Cardiac fibroblast (primary cell): ENCODE results near the gene DMBT1.

Source experiments
- DNase-seq, 2 donors: peaks; one replicate each; pipeline versions ENCODE4 v3.0.0 to v3.0.0-alpha.2; 2010; ENCODE audit warnings: low read depth in 2 of 2
- H3K4me3 ChIP-seq, 2 donors: replicated peaks in 1 of 2; 1 replicate in 1 of 2; 2 replicates in 1 of 2; pipeline ENCODE4 v1.5.1; 2011; ENCODE audit warnings: low read depth in 2 of 2, low read length in 2 of 2, mild to moderate bottlenecking in 2 of 2, moderate library complexity in 1 of 2
- TF ChIP-seq, protein P1 (sequence below): IDR thresholded peaks from one replicate; pipeline ENCODE4 v1.5.1; 2011; ENCODE audit warnings: low read depth, mild to moderate bottlenecking, low read length, inconsistent platforms

DMBT1 gene

GRCh38 chr10:122657255-122657654 is 96.7 kb downstream of the DMBT1 start:
- H3K4me3 ChIP-seq: no peak overlapping the region
- no peak for DNase-seq
- TF ChIP-seq, protein P1, sequence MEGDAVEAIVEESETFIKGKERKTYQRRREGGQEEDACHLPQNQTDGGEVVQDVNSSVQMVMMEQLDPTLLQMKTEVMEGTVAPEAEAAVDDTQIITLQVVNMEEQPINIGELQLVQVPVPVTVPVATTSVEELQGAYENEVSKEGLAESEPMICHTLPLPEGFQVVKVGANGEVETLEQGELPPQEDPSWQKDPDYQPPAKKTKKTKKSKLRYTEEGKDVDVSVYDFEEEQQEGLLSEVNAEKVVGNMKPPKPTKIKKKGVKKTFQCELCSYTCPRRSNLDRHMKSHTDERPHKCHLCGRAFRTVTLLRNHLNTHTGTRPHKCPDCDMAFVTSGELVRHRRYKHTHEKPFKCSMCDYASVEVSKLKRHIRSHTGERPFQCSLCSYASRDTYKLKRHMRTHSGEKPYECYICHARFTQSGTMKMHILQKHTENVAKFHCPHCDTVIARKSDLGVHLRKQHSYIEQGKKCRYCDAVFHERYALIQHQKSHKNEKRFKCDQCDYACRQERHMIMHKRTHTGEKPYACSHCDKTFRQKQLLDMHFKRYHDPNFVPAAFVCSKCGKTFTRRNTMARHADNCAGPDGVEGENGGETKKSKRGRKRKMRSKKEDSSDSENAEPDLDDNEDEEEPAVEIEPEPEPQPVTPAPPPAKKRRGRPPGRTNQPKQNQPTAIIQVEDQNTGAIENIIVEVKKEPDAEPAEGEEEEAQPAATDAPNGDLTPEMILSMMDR: no peak

DNA sequence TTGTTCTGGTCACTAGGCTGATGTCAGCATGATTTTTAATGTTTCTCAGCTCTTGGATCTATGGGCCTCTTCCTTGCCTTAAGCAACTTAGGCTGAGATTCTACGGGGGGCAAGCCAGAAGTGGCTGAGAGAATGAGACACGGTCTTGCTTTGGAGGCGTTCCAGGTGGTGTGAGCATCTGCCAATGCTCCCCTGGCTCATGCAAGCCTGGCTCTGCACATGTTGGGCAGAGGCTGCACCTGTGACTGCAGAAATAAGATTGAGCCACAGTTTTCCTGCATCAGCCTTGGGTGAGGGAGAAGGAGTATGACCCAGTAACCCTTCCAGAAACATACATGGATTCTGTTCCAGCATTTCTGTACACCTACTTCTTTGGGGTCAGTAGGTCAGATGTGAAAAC is 97.2 kb downstream of the DMBT1 start:
- no peak for DNase-seq
- TF ChIP-seq, protein P1: no peak
- H3K4me3 ChIP-seq: no peak overlapping the region

GRCh38 chr10:122658356-122659049 is 97.9 kb downstream of the DMBT1 start:
- TF ChIP-seq, protein P1: no peak
- no peak for DNase-seq
- H3K4me3 ChIP-seq: no peak overlapping the region

- DNase-seq: no peak
- TF ChIP-seq, protein P1: no peak
- H3K4me3 ChIP-seq: no peak overlapping the region
These were observed 98.6 kb downstream of the DMBT1 start for GRCh38 chr10:122659126-122659525.

DNA sequence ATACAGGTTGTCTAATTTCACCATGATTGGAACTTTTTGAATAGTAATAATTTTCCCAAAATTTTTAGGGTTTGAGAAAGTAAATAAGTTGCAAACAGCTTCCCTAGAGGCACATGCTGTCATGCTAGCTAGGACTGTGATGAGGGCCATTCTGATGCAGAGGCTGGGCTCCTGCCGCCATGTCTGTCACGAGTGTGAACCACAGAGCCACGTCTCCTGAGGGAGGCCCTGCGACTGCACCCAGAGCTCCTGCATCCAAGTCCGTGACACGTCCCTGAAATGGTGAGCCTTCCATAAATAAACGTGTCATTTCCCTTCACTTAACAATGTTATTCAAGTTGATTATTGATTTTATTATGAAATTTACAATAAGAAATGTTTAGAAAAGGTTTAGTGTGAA is 99.1 kb downstream of the DMBT1 start:
- H3K4me3 ChIP-seq: no peak overlapping the region
- DNase-seq: no peak
- TF ChIP-seq, protein P1: no peak

GRCh38 chr10:122660696-122661095 is 100.1 kb downstream of the DMBT1 start:
- DNase-seq: no peak

More at GRCh38 chr10:122660696-122661095, 100.1 kb downstream of the DMBT1 start:
- TF ChIP-seq, protein P1: no peak
- H3K4me3 ChIP-seq: no peak overlapping the region
